Stimulated activated CD8-positive, alpha-beta memory T cell treated with anti-CD3 and anti-CD28 coated beads, Interleukin-7, amount 100 ng/mL, for 48 hours (primary cell): ENCODE results near the gene EPHA3.

Source experiments
- DNase-seq, 2 donors: peaks; one replicate each; pipeline ENCODE4 v3.0.0-alpha.2; 2020; ENCODE audit warnings: low read depth in 1 of 2; ENCODE audit errors: extremely low read depth in 1 of 2

Gene EPHA3

GRCh38 chr3:89434621-89435380, 327.4 kb downstream of the EPHA3 start:
- DNase-seq: no peak

GRCh38 chr3:89436846-89437245, 329.4 kb downstream of the EPHA3 start:
- DNase-seq: no peak

GRCh38 chr3:89440386-89440785, 333.0 kb downstream of the EPHA3 start:
- DNase-seq: no peak

- DNase-seq: no peak
Observed at GRCh38 chr3:89441141-89441540, 333.7 kb downstream of the EPHA3 start.

GRCh38 chr3:89446593-89446992, 339.2 kb downstream of the EPHA3 start:
- no peak for DNase-seq

- DNase-seq: no peak
Observed at GRCh38 chr3:89447243-89447642, 339.8 kb downstream of the EPHA3 start.

GRCh38 chr3:89449086-89449485, 341.7 kb downstream of the EPHA3 start:
- DNase-seq: no peak

- no peak for DNase-seq
Observed at GRCh38 chr3:89452066-89452465, 344.6 kb downstream of the EPHA3 start.

GRCh38 chr3:89455240-89455639, 347.8 kb downstream of the EPHA3 start:
- DNase-seq: no peak

GRCh38 chr3:89467898-89468363, 360.5 kb downstream of the EPHA3 start:
- DNase-seq: no peak

- no peak for DNase-seq
Observed at GRCh38 chr3:89472101-89472500, 364.7 kb downstream of the EPHA3 start.

GRCh38 chr3:89474333-89475130, 367.1 kb downstream of the EPHA3 start:
- DNase-seq: no peak

GRCh38 chr3:89488800-89489580, 381.6 kb downstream of the EPHA3 start:
- DNase-seq: no peak

GRCh38 chr3:89490129-89490528, 382.7 kb downstream of the EPHA3 start:
- no peak for DNase-seq

GRCh38 chr3:89494734-89495133, 387.3 kb downstream of the EPHA3 start:
- no peak for DNase-seq

GRCh38 chr3:89503891-89504391, 396.5 kb downstream of the EPHA3 start:
- no peak for DNase-seq

- no peak for DNase-seq
Observed at GRCh38 chr3:89504432-89504831, 397.0 kb downstream of the EPHA3 start.

- no peak for DNase-seq
Observed at GRCh38 chr3:89506462-89507103, 399.2 kb downstream of the EPHA3 start.

- DNase-seq: no peak
Observed at GRCh38 chr3:89521328-89521727, 413.9 kb downstream of the EPHA3 start.

- DNase-seq: no peak
Observed at GRCh38 chr3:89522155-89522554, 414.7 kb downstream of the EPHA3 start.

- no peak for DNase-seq
Observed at GRCh38 chr3:89525609-89526008, 418.2 kb downstream of the EPHA3 start.
